Motor neuron (in vitro differentiated cells): Measurements from ENCODE around the gene TSPAN3. TPM values are rescaled to one million over a fixed set of nuclear protein-coding genes. Genes with fewer than 3 reads are reported as not detected.

Experiments
- ATAC-seq, 8 experiments: fragments of 200-7000 bp; cut with Tn5 transposase; replicated peaks in 6 of 8; 2 replicates each; pipeline ENCODE4 v1.8.0; 2021; ENCODE audit warnings: mild to moderate bottlenecking in 8 of 8, moderate library complexity in 8 of 8
- H3K27ac ChIP-seq, 2 donors: fragments of 250-450 bp; sonication (Bioruptor Pico); 2 replicates each; pipeline ENCODE4 v1.9.0; 2021; ENCODE audit warnings: antibody characterized with exemption in 2 of 2, mild to moderate bottlenecking in 2 of 2, moderate library complexity in 1 of 2
- H3K4me1 ChIP-seq, 2 donors: fragments of 250-450 bp; sonication (Bioruptor Pico); replicated peaks in 1 of 2; 2 replicates each; pipeline ENCODE4 v1.6.1; 2021; ENCODE audit warnings: antibody characterized with exemption in 2 of 2, mild to moderate bottlenecking in 2 of 2, moderate library complexity in 1 of 2
- H3K4me3 ChIP-seq, 5 donors: fragments of 250-450 bp; sonication (Bioruptor Pico); 2 replicates each; pipeline ENCODE4 v1.9.0; 2021; ENCODE audit warnings: antibody characterized with exemption in 5 of 5, mild to moderate bottlenecking in 5 of 5, moderate library complexity in 4 of 5
- WGBS, 10 experiments: fragments of 450-650 bp; shearing (Covaris generic); methylation state at CpG; one replicate each; pipeline ENCODE4 v1.0.0; 2022; 5-methylcytosine and 5-hydroxymethylcytosine counted together
- in situ Hi-C, 9 experiments: fragments of 400-800 bp; cut with MboI; loops; one replicate each; pipeline ENCODE4 v1.15.0; 2021; ENCODE audit warnings: low sequenced_read_pairs in 9 of 9, low pct_unique_long_range_greater_than_20kb in 2 of 9; ENCODE audit not compliant: unreplicated experiment in 9 of 9
- total RNA-seq, 8 experiments: library from RNA; unstranded; fragments of 300-600 nt; gene quantifications; 2 replicates each; pipeline versions ENCODE4 v1.2.3 to v1.2.4, GENCODE V29; 2022

Gene TSPAN3
- total RNA-seq, 8 experiments from 2014 or later: 153 to 545 (median 224) TPM

DNA sequence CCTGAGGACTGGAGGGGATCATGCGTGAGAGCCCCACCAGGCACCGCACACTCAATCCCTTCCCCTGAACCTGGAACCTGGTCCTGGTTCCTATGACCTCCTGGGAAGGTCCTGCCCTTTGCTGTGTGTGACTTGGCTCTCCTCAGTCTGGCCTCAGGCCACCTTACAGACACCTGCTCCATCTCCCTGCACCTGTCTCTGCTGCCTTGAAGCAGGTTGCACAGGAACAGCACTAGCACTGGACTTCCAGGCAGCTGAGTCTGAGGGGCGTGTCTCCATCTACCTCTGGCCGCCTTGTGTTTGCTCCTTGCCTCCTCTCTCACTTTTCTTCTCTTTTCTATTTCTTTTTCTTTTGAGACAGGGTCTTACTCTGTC, 60.6 kb downstream of the TSPAN3 start:
- in situ Hi-C loops: no loop called here

GRCh38 chr15:77009646-77010311, 61.1 kb downstream of the TSPAN3 start:
- no peaks in the 10 kb centered on the region for H3K4me1 ChIP-seq
- ATAC-seq: peak in 7 of 8 experiments; percentile 42 to 91 (median 87)
- WGBS, 10 experiments: 42 to 100% (median 67%) methylated on average over 1 to 3 of the region's 14 CpGs; no CpG with 5 or more reads in 6 of the 10 experiments
- in situ Hi-C loops: no loop called here
- H3K4me3 ChIP-seq: no peak overlapping the region
- H3K27ac ChIP-seq: no peak overlapping the region

More for the DNA sequence above, 60.6 kb downstream of the TSPAN3 start:
- Histone ChIP-seq H3K4me1 (no peaks in the 10 kb centered on the region), H3K27ac (no peak overlapping the region), H3K4me3 (no peak overlapping the region)
- WGBS, 10 experiments: 94 to 100% (median 100%) methylated on average over 1 to 2 of the region's 4 CpGs; no CpG with 5 or more reads in 6 of the 10 experiments
- no peak for ATAC-seq

- 56 to 96% (median 70%) methylated on average over 2 to 4 of the region's 6 CpGs; no CpG with 5 or more reads in 7 of the 10 experiments for WGBS, 10 experiments
- no peak overlapping the region for H3K4me3 ChIP-seq
- ATAC-seq: no peak
These were observed 61.7 kb downstream of the TSPAN3 start for GRCh38 chr15:77009176-77009575.

DNA sequence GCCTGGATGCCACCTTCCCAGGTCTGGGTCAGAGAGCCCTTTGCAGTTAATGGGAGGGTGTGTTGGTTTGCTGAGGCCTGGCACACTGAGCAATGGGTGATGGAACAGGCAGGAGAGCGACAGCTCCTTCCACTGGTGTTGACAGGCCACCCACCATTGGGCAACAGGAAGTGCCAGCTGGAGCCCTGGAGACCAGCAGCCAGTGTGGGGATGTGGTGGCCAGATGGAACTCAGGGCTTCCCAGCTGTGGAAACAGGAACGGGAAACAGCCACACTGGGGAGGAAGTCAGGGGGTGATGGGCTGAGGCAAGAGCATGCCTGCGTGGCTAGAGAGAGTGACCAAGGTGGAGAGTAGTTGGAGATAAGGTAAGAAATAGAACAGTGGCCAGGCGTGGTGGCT, 66.7 kb downstream of the TSPAN3 start:
- 31 to 83% (median 75%) methylated on average over 1 to 3 of the region's 4 CpGs; no CpG with 5 or more reads in 5 of the 10 experiments for WGBS, 10 experiments
- H3K27ac ChIP-seq: no peak overlapping the region
- ATAC-seq: no peak
- no peak overlapping the region for H3K4me3 ChIP-seq
- in situ Hi-C loops: no loop called here
- no peaks in the 10 kb centered on the region for H3K4me1 ChIP-seq

More at GRCh38 chr15:77009176-77009575, 61.7 kb downstream of the TSPAN3 start:
- Histone ChIP-seq H3K4me1 (no peaks in the 10 kb centered on the region), H3K27ac (no peak overlapping the region)
- in situ Hi-C loops: no loop called here

- 30 to 100% (median 81%) methylated on average over 1 to 6 of the region's 16 CpGs; no CpG with 5 or more reads in 2 of the 10 experiments for WGBS, 10 experiments
- no peak for ATAC-seq
- in situ Hi-C loops: no loop called here
- Histone ChIP-seq H3K27ac (no peak overlapping the region), H3K4me3 (no peak overlapping the region), H3K4me1 (no peaks in the 10 kb centered on the region)
These were observed 67.7 kb downstream of the TSPAN3 start for GRCh38 chr15:77002954-77003912.

GRCh38 chr15:77002436-77002835, 68.5 kb downstream of the TSPAN3 start:
- H3K27ac ChIP-seq: no peak overlapping the region
- no peak overlapping the region for H3K4me3 ChIP-seq
- in situ Hi-C loops: no loop called here
- H3K4me1 ChIP-seq: no peaks in the 10 kb centered on the region
- 40 to 91% (median 57%) methylated on average over 1 to 7 of the region's 7 CpGs; no CpG with 5 or more reads in 5 of the 10 experiments for whole genome bisulfite sequencing, 10 experiments
- ATAC-seq: no peak

DNA sequence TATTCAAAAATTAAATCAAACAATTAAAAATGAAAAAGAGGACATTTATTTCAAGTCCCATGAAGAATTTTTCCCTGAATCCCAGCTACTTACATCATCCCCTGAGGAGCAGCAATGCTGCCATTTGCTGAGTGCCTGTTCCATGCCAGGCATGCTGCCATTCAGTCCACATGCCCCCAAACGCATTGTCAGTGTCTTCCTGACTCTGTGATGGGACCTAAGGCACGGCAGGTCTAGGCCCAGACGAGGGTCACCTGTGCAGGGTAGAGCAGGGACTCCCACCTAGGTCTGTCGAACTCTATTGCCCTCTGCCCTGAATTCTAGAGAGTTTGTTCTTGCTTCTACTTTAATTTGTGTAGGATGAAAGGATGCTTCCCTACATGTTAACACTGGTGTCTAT, 68.9 kb downstream of the TSPAN3 start:
- Histone ChIP-seq H3K4me3 (no peak overlapping the region), H3K4me1 (no peaks in the 10 kb centered on the region), H3K27ac (no peak overlapping the region)
- ATAC-seq: no peak
- in situ Hi-C loops: no loop called here
- 0 to 100% (median 62%) methylated on average over 1 to 4 of the region's 4 CpGs; no CpG with 5 or more reads in 3 of the 10 experiments for WGBS, 10 experiments

- whole genome bisulfite sequencing, 10 experiments: 47 to 100% (median 73%) methylated on average over 1 to 4 of the region's 4 CpGs; no CpG with 5 or more reads in 3 of the 10 experiments
- in situ Hi-C loops: no loop called here
- ATAC-seq: no peak
- H3K27ac ChIP-seq: no peak overlapping the region
- no peaks in the 10 kb centered on the region for H3K4me1 ChIP-seq
- H3K4me3 ChIP-seq: no peak overlapping the region
These were observed 69.6 kb downstream of the TSPAN3 start for GRCh38 chr15:77001351-77001750.

DNA sequence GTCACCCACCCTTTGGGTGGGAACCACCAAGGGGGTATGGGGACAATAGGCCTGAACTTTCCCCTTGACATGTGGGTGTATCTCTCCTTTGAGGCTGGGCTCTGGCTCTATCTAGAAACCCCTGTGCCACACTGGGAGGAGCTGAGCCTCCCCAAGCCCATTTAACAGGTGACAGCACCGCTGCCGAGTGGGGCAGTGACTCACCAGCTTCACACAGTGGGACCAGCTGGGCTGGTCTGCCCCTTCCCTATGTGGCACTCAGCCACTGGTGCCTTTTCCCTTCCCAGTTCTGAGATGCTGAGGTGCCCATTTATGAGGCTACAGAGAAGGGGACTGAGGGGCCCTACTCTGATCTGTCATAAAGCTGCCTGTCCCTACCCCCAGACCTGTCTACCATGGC, 70.9 kb downstream of the TSPAN3 start:
- Histone ChIP-seq H3K27ac (no peak overlapping the region), H3K4me3 (no peak overlapping the region), H3K4me1 (no peaks in the 10 kb centered on the region)
- in situ Hi-C loops: no loop called here
- no peak for ATAC-seq
- 57% methylated on average over 2 of the region's 2 CpGs; no CpG with 5 or more reads in 9 of the 10 experiments for whole genome bisulfite sequencing, 10 experiments

- no peak for ATAC-seq
- Histone ChIP-seq H3K4me3 (no peak overlapping the region), H3K27ac (no peak overlapping the region), H3K4me1 (no peaks in the 10 kb centered on the region)
- in situ Hi-C loops: no loop called here
- WGBS, 10 experiments: 8 to 100% (median 67%) methylated on average over 1 to 7 of the region's 8 CpGs; no CpG with 5 or more reads in 2 of the 10 experiments
These were observed 72.1 kb downstream of the TSPAN3 start for GRCh38 chr15:76998663-76999285.

GRCh38 chr15:76996526-76997401, 74.1 kb downstream of the TSPAN3 start:
- H3K27ac ChIP-seq: no peak overlapping the region
- ATAC-seq: peak in 1 of 8 experiments; percentile 12
- in situ Hi-C loops: no loop called here

GRCh38 chr15:76996076-76996525, 74.8 kb downstream of the TSPAN3 start:
- H3K27ac ChIP-seq: no peak overlapping the region
- WGBS, 10 experiments: 60 to 90% (median 76%) methylated on average over 1 to 5 of the region's 9 CpGs; no CpG with 5 or more reads in 5 of the 10 experiments
- H3K4me3 ChIP-seq: no peak overlapping the region
- peaks cover 4 to 9% of the 10 kb centered on the region in 2 donors for H3K4me1 ChIP-seq
- in situ Hi-C loops: no loop called here
- no peak for ATAC-seq

More at GRCh38 chr15:76996526-76997401, 74.1 kb downstream of the TSPAN3 start:
- no peak overlapping the region for H3K4me3 ChIP-seq
- WGBS, 10 experiments: 0 to 91% (median 70%) methylated on average over 1 to 7 of the region's 14 CpGs; no CpG with 5 or more reads in 5 of the 10 experiments
- peaks cover 0 to 3% of the 10 kb centered on the region in 2 donors for H3K4me1 ChIP-seq
